ENCODE data around the gene GDF9. TPM values are rescaled to one million over a fixed set of nuclear protein-coding genes. Genes with fewer than 3 reads are reported as not detected.

The GDF9 gene
- total and polyA plus RNA-seq, 2 donors (not counting 3 experiments of a cell fraction or from before 2014, with no cell fraction given), result 0.07 TPM; not detected in 1

GRCh38 chr5:132907161-132907560 lies 40.9 kb upstream of the GDF9 start:
- no peaks in the 10 kb centered on the region for H3K27me3 ChIP-seq (ENCODE audit: control insufficient read depth in 2 of 2, insufficient read depth in 2 of 2, low read length in 2 of 2)
- peak; percentile 72 for TF ChIP-seq FOS (IDR thresholded peaks at IDR 0.05; ENCODE audit: borderline replicate concordance, insufficient read depth, low read length)
- TF ChIP-seq POLR2A (IDR thresholded peaks at IDR 0.05; ENCODE audit: low read depth, low read length), result no peak
- TF ChIP-seq POLR2AphosphoS5 (IDR thresholded peaks at IDR 0.05; ENCODE audit: insufficient read depth, low read depth, low read length), result no peak
- peak; percentile 85 for TF ChIP-seq JUN (IDR thresholded peaks at IDR 0.05; ENCODE audit: borderline replicate concordance, insufficient read depth, insufficient read length, low read depth)
- peak; percentile 72 for TF ChIP-seq GATA2 (IDR thresholded peaks at IDR 0.05; ENCODE audit: insufficient read depth, insufficient read length, low read depth, low read length)
- no peaks in the 10 kb centered on the region for H3K9me1 ChIP-seq (replicated peaks; ENCODE audit: control insufficient read depth, extremely low read depth, insufficient read depth, low read length)
- peak; percentile 94 for DNase-seq (ENCODE audit: low read depth, low spot score)
- ChIA-PET POLR2A (no interaction called here), CTCF (interaction anchor here (2.7 kb wide), 1 partner anchor 24 kb away, joined by 14 read pairs; no protein-coding TSS in a partner anchor)
- no TSS peak for BruUV-seq (replicated peaks)
- dilution Hi-C loops (cut with MboI; ENCODE audit: extremely low pct_ligation_motif_present, low sequenced_read_pairs) (no loop called here), intact Hi-C loops (cut with micrococcal nuclease) (loop anchor here (5.0 kb wide), 1 partner anchor 120 kb away; the partner anchor contains the start of gene ZCCHC10)
- peaks cover 3% of the 10 kb centered on the region for H4K20me1 ChIP-seq (replicated peaks; ENCODE audit: control insufficient read depth, extremely low read depth, insufficient read depth, low read length)
- peak overlapping the region; percentile 39 for H3K27ac ChIP-seq (ENCODE audit: insufficient read depth, low read depth, low read length)
- peaks cover 4 to 5% of the 10 kb centered on the region in 2 experiments for H3K36me3 ChIP-seq (ENCODE audit: control insufficient read depth in 2 of 2, extremely low read depth in 1 of 2, insufficient read depth in 2 of 2, low read length in 2 of 2)
- H3K4me2 ChIP-seq (ENCODE audit: insufficient read depth, low read length), result peak overlapping the region; percentile 23
- H3K9me3 ChIP-seq (replicated peaks; ENCODE audit: control insufficient read depth, insufficient read depth, low read length), result no peaks in the 10 kb centered on the region
- FAIRE-seq, result peak; percentile 53
- peaks cover 23% of the 10 kb centered on the region for H3K4me1 ChIP-seq (ENCODE audit: control insufficient read depth, extremely low read depth, insufficient read depth, low read length)
- peaks cover 45% of the 10 kb centered on the region for H3K79me2 ChIP-seq (ENCODE audit: control insufficient read depth, insufficient read depth, low read length)
- H3K4me3 ChIP-seq (replicated peaks in 1 of 3; ENCODE audit: insufficient read depth in 1 of 3, low read depth in 1 of 3, low read length in 3 of 3), result no peak overlapping the region
- no peak overlapping the region for H3K9ac ChIP-seq (replicated peaks; ENCODE audit: extremely low read depth, insufficient read depth, low read length)
- no peak overlapping the region for H2AFZ ChIP-seq (ENCODE audit: low read depth, low read length)

- peaks cover 39% of the 10 kb centered on the region for H3K79me2 ChIP-seq (ENCODE audit: control insufficient read depth, insufficient read depth, low read length)
- TF ChIP-seq FOS (IDR thresholded peaks at IDR 0.05; ENCODE audit: borderline replicate concordance, insufficient read depth, low read length) (no peak), GATA2 (IDR thresholded peaks at IDR 0.05; ENCODE audit: insufficient read depth, insufficient read length, low read depth, low read length) (peak; percentile 29)
- H3K4me1 ChIP-seq (ENCODE audit: control insufficient read depth, extremely low read depth, insufficient read depth, low read length), result peaks cover 23% of the 10 kb centered on the region
- dilution Hi-C loops (cut with MboI; ENCODE audit: extremely low pct_ligation_motif_present, low sequenced_read_pairs), result no loop called here
- ChIA-PET CTCF (interaction anchor here (1.0 to 2.7 kb wide), 3 partner anchors 17 to 22 kb away, joined by 3 to 14 read pairs (median 4); no protein-coding TSS in a partner anchor), POLR2A (no interaction called here)
- DNase-seq (ENCODE audit: low read depth, low spot score) (peak; percentile 78), FAIRE-seq (no peak)
- intact Hi-C loops (cut with micrococcal nuclease), result loop anchor here (5.0 kb wide), 1 partner anchor 121 kb away; the partner anchor contains the start of gene ZCCHC10
- H4K20me1 ChIP-seq (replicated peaks; ENCODE audit: control insufficient read depth, extremely low read depth, insufficient read depth, low read length), result peaks cover 4% of the 10 kb centered on the region
- peaks cover 5 to 8% of the 10 kb centered on the region in 2 experiments for H3K36me3 ChIP-seq (ENCODE audit: control insufficient read depth in 2 of 2, extremely low read depth in 1 of 2, insufficient read depth in 2 of 2, low read length in 2 of 2)
- BruUV-seq (replicated peaks), result no TSS peak
- no peak overlapping the region for H3K4me3 ChIP-seq (replicated peaks in 1 of 3; ENCODE audit: insufficient read depth in 1 of 3, low read depth in 1 of 3, low read length in 3 of 3)
- no peaks in the 10 kb centered on the region for H3K9me1 ChIP-seq (replicated peaks; ENCODE audit: control insufficient read depth, extremely low read depth, insufficient read depth, low read length)
- no peak overlapping the region for H3K4me2 ChIP-seq (ENCODE audit: insufficient read depth, low read length)
- no peaks in the 10 kb centered on the region for H3K9me3 ChIP-seq (replicated peaks; ENCODE audit: control insufficient read depth, insufficient read depth, low read length)
- H3K9ac ChIP-seq (replicated peaks; ENCODE audit: extremely low read depth, insufficient read depth, low read length), result no peak overlapping the region
- no peaks in the 10 kb centered on the region for H3K27me3 ChIP-seq (ENCODE audit: control insufficient read depth in 2 of 2, insufficient read depth in 2 of 2, low read length in 2 of 2)
- no peak overlapping the region for H2AFZ ChIP-seq (ENCODE audit: low read depth, low read length)
- no peak overlapping the region for H3K27ac ChIP-seq (ENCODE audit: insufficient read depth, low read depth, low read length)
Measured at GRCh38 chr5:132905938-132906337, 39.7 kb upstream of the GDF9 start.

Data from endothelial cell of umbilical vein (primary cell).